Heart left ventricle (tissue), 16 donors: ENCODE results near the gene RIPPLY1. TPM values are rescaled to one million over a fixed set of nuclear protein-coding genes. Genes with fewer than 3 reads are reported as not detected.

Experiments
- ATAC-seq, 4 donors: fragments of 200-7000 bp; cut with Tn5 transposase; one replicate each; pipeline ENCODE4 v1.9.1; 2020 to 2022; ENCODE audit warnings: moderate library complexity in 4 of 4, mild to moderate bottlenecking in 3 of 4, moderate number of reproducible peaks in 1 of 4
- DNase-seq, 5 donors: peaks; one replicate each; pipeline ENCODE4 v3.0.0-alpha.2; 2020
- H3K27ac ChIP-seq, 12 donors: fragments of 200-600 bp; sonication (generic) in 4 of 12; one replicate each; pipeline versions ENCODE4 v1.5.0 to v1.8.0; 2016 to 2022; ENCODE audit warnings: mild to moderate bottlenecking in 2 of 12
- H3K27me3 ChIP-seq, 9 donors: fragments of 200-600 bp; sonication (generic) in 2 of 9; one replicate each; pipeline versions ENCODE4 v1.5.1 to v1.8.0; 2016 to 2022; ENCODE audit warnings: mild to moderate bottlenecking in 3 of 9
- H3K36me3 ChIP-seq, 9 donors: fragments of 200-600 bp; sonication (generic) in 2 of 9; one replicate each; pipeline versions ENCODE4 v1.5.0 to v1.8.0; 2018 to 2022; ENCODE audit warnings: mild to moderate bottlenecking in 2 of 9
- H3K4me1 ChIP-seq, 12 donors: fragments of 200-600 bp; sonication (generic) in 4 of 12; one replicate each; pipeline versions ENCODE4 v1.5.0 to v1.8.0; 2016 to 2022; ENCODE audit warnings: mild to moderate bottlenecking in 3 of 12
- H3K4me3 ChIP-seq, 12 donors: fragments of 200-600 bp; sonication (generic) in 4 of 12; one replicate each; pipeline versions ENCODE4 v1.5.0 to v1.8.0; 2017 to 2022; ENCODE audit warnings: mild to moderate bottlenecking in 9 of 12, moderate library complexity in 4 of 12
- H3K9me3 ChIP-seq, 12 donors: fragments of 200-600 bp; sonication (generic) in 4 of 12; one replicate each; pipeline versions ENCODE4 v1.5.0 to v1.8.0; 2016 to 2022; ENCODE audit warnings: mild to moderate bottlenecking in 1 of 12
- POLR2A ChIP-seq, 2 donors: fragments of 450-650 bp; IDR thresholded peaks; one replicate each; pipeline ENCODE4 v1.6.1; 2017; ENCODE audit warnings: antibody characterized with exemption in 2 of 2, mild to moderate bottlenecking in 2 of 2, moderate library complexity in 2 of 2
- WGBS, 4 donors: extraction: QIAGEN DNeasy Blood & Tissue Kit in 2 of 4; methylation state at CpG; one replicate each; pipeline versions ENCODE4 v1.1.5 to v1.1.7; 2013 to 2018; 5-methylcytosine and 5-hydroxymethylcytosine counted together
- intact Hi-C, 10 donors: fragments of 100-400 bp; cut with DNase I; formaldehyde crosslinking; loops; one replicate each; pipeline versions ENCODE4 v1.11.1 to v1.14.2; 2022
- polyA plus RNA-seq, 2 donors: library from polyadenylated mRNA; stranded (reverse); fragments of 200-250 nt; gene quantifications; one replicate each; pipeline ENCODE4 v1.2.3, GENCODE V29; 2013
- total RNA-seq, 9 donors: library from RNA; depleted of rRNA in 2 of 9; stranded (reverse); fragments of >200 nt in 2 of 9; fragmentation: NEBNext Ultra II Directional in 3 of 9; extraction: Animal tissue kit (Norgen Biotek cat#: 25700) in 3 of 9; gene quantifications; one replicate each; pipeline versions ENCODE4 v1.1.0 to v1.2.4, GENCODE V29; 2016 to 2023
- TF ChIP-seq, protein P1 (sequence below), 12 donors: fragments of 200-600 bp; sonication (generic) in 4 of 12; IDR thresholded peaks; one replicate each; pipeline versions ENCODE4 v1.5.0 to v1.8.0; 2018 to 2022; ENCODE audit warnings: antibody characterized with exemption in 12 of 12, mild to moderate bottlenecking in 5 of 12
- donor health status: ischemic (EF 13 %, LVEDD 7.1; RV severe dilation, severe dysfunction).
- donor health status: healthy with polysubstance abuse.
- donor health status: DM: no; HTN: yes; CAD: no.
- donor health status: DM: no; HTN: no; CAD: no.
- donor health status: ischemic (EF 25% LVEDD 6.9; RV normal size, moderate dysfunction).
- donor health status: ischemic (EF 25% LVEDD 5.7; RV mildly dilated, moderate dysfunction).
- donor health status: healthy.
- donor health status: DM: yes; HTN: yes; CAD: no.
- donor health status: ischemic (EF 35%, LVEDD 5.7; RV mildly dilated, moderate dysfunction).
- donor health status: nonischemic (EF 11% LVEDD 7.7; RV severe dilation, severe dysfunction).
- donor health status: DM: yes; HTN: yes; CAD: no.
- donor health status: PGD.
- donor health status: ischemic (EF 29% LVEDD 5.4; RV normal size, mild dysfunction).
- donor health status: nonischemic (EF 23%, LVEDD 6.1; RV moderate dilation, normal function).

Gene RIPPLY1
- total and polyA plus RNA-seq, 11 donors, result 0.10 TPM; not detected in 10

DNA sequence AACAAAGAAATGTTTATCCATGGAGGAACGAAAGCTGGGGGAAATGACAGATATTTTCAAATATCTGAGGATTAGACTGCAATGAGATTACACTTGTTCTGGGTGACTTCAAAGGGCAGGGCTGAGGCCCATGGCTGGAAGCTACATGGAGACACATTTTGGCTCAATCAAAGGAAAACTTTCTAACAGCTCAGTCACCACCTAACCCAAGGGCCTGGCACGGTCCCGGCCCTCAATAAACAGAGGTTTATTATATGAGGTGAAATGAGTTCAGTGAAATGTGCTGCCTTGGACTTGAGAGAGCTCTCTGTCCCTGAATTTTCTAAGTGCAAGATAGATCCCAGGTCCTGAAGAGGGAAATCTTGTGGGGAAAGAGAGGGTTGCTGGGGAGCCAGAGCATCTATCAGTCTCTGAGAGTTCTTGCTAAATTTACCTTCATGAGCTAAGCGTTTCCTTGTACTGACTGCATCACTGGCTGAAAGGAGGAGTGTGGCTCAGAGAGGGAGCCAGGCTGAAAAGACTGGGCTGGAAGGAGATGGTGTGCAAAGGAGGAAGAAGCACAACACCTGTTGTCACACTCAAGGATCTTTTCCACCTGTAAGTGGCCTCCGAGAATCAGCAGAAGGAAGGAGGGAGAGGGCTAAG is 2.0 kb upstream of the RIPPLY1 start:
- ATAC-seq (peak in 2 of 4 donors; percentile 54 to 86), DNase-seq (no peak)
- intact Hi-C loops, result loop anchor here in 2 of 10 donors (5.0 to 10.0 kb wide), 2 partner anchors 42 to 50 kb away; no protein-coding TSS in a partner anchor
- H3K9me3 ChIP-seq, result no peaks in the 10 kb centered on the region
- H3K4me1 ChIP-seq, result no peaks in the 10 kb centered on the region
- 68 to 84% (median 82%) methylated on average over 5 of the region's 5 CpGs for WGBS, 4 donors
- H3K4me3 ChIP-seq, result no peak overlapping the region
- H3K27me3 ChIP-seq, result peaks cover 0 to 4% (median 0%) of the 10 kb centered on the region in 9 donors
- TF ChIP-seq, protein P1, sequence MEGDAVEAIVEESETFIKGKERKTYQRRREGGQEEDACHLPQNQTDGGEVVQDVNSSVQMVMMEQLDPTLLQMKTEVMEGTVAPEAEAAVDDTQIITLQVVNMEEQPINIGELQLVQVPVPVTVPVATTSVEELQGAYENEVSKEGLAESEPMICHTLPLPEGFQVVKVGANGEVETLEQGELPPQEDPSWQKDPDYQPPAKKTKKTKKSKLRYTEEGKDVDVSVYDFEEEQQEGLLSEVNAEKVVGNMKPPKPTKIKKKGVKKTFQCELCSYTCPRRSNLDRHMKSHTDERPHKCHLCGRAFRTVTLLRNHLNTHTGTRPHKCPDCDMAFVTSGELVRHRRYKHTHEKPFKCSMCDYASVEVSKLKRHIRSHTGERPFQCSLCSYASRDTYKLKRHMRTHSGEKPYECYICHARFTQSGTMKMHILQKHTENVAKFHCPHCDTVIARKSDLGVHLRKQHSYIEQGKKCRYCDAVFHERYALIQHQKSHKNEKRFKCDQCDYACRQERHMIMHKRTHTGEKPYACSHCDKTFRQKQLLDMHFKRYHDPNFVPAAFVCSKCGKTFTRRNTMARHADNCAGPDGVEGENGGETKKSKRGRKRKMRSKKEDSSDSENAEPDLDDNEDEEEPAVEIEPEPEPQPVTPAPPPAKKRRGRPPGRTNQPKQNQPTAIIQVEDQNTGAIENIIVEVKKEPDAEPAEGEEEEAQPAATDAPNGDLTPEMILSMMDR (IDR thresholded peaks at IDR 0.05), result no peak
- TF ChIP-seq POLR2A (IDR thresholded peaks at IDR 0.05), result no peak
- no peaks in the 10 kb centered on the region for H3K36me3 ChIP-seq
- H3K27ac ChIP-seq, result no peak overlapping the region

DNA sequence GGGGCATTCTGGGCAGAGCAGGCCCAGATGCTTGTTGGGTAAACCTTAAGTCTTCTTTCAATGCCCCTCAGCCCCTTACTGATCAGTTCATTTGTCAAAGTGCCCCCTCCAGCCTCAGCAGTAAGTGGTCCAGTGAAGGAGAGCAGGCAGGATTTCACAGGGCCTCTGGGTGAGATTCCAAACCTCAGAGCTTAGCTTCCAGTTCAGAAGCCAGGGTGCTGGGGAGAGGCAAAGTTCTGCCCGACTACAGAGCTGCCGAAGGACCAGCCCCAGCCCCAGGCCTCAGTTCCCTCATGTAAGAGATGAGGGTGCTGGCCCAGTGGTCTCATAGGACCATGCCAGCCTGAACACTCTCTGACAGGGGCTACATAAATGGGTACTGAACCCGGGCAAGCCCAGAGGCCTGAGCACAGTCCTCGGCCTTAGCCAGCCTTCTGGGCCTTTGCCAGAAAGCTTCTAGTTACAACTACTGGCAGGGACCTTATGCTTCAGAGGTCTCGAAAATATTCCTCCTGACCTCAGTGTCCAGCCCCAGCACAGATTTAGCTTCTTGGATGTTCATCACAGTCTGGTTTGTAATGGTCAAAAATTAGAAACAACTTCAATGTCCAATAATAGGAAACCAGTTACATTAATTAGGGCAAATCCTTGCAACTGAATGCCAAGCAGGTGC is 851 bp upstream of the RIPPLY1 start:
- H3K27me3 ChIP-seq, result peaks cover 0 to 4% (median 0%) of the 10 kb centered on the region in 9 donors
- intact Hi-C loops, result loop anchor here in 1 of 10 donors (10.0 kb wide), 1 partner anchor 51 kb away; no protein-coding TSS in a partner anchor
- no peak overlapping the region for H3K27ac ChIP-seq
- WGBS, 4 donors, result 56 to 81% (median 65%) methylated on average over 3 to 5 of the region's 5 CpGs
- no peak overlapping the region for H3K4me3 ChIP-seq
- peak in 2 of 4 donors; percentile 35 to 37 for ATAC-seq
- no peaks in the 10 kb centered on the region for H3K36me3 ChIP-seq
- no peak for TF ChIP-seq POLR2A (IDR thresholded peaks at IDR 0.05)
- TF ChIP-seq, protein P1 (IDR thresholded peaks at IDR 0.05), result no peak
- no peak for DNase-seq
- H3K4me1 ChIP-seq, result no peaks in the 10 kb centered on the region
- H3K9me3 ChIP-seq, result no peaks in the 10 kb centered on the region

DNA sequence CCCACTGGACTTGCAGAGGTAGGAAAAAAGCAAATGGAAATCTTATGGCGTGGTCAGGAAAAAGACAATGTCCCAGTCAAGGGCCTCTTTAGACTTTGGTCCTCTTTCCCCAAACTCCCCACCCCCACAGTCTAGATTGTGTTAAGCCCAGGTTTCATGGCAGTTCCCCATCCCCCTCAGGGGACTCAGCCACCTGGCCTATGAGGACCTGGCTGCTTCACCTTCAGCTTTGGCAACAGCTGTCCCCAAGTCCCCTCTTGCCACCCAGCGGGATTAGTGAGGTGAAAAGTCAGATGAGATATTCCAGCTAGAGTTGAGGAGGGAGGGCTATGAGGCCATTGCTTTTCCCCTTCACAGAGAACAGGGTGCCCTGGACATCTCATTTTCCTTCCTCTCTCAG is 457 bp downstream of the RIPPLY1 start:
- H3K36me3 ChIP-seq, result no peaks in the 10 kb centered on the region
- H3K27me3 ChIP-seq, result peaks cover 0 to 4% (median 0%) of the 10 kb centered on the region in 9 donors
- DNase-seq (no peak), ATAC-seq (no peak)
- no peak for TF ChIP-seq POLR2A (IDR thresholded peaks at IDR 0.05)
- TF ChIP-seq, protein P1 (IDR thresholded peaks at IDR 0.05), result no peak
- H3K4me3 ChIP-seq, result no peak overlapping the region
- H3K4me1 ChIP-seq, result no peaks in the 10 kb centered on the region
- WGBS, 4 donors, result 73 to 100% (median 88%) methylated on average over 2 of the region's 2 CpGs
- H3K9me3 ChIP-seq, result no peaks in the 10 kb centered on the region
- intact Hi-C loops, result loop anchor here in 1 of 10 donors (10.0 kb wide), 1 partner anchor 52 kb away; no protein-coding TSS in a partner anchor
- H3K27ac ChIP-seq, result no peak overlapping the region

DNA sequence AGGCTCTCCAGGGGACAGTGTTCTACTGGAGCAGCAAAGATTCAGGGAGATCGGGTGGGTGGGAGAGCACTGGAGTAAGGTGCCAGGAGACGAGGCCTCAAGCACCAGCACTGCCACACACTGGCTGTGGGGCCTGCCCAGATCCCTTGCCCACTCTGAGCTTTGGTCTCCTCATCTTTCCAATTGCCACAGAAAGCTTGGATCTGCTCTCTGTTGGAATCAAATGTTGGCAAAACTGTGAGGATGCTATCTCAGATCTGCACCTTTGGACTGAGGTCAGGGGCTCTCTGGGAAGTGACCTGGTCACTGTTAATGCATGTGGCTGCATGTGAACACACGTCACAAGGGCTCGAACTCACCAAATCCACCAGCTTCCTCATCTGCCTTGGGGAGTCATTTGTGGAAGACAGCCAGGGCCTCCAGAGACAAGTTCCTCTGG is 1.3 kb downstream of the RIPPLY1 start:
- intact Hi-C loops, result loop anchor here in 1 of 10 donors (10.0 kb wide), 1 partner anchor 53 kb away; no protein-coding TSS in a partner anchor
- TF ChIP-seq, protein P1 (IDR thresholded peaks at IDR 0.05), result no peak
- H3K4me3 ChIP-seq, result no peak overlapping the region
- H3K36me3 ChIP-seq, result no peaks in the 10 kb centered on the region
- H3K27me3 ChIP-seq, result peaks cover 0 to 5% (median 0%) of the 10 kb centered on the region in 9 donors
- H3K27ac ChIP-seq, result no peak overlapping the region
- ATAC-seq (no peak), DNase-seq (no peak)
- no peaks in the 10 kb centered on the region for H3K9me3 ChIP-seq
- 70 to 80% (median 75%) methylated on average over 4 of the region's 4 CpGs for WGBS, 4 donors
- H3K4me1 ChIP-seq, result no peaks in the 10 kb centered on the region
